T-helper 2 cell treated with Interferon-gamma antibody and Interleukin-4, amounts not matched to agents 100 ng/mL and 5 ng/mL, for 36 hours (primary cell): ENCODE data around the gene C20orf96. TPM values are rescaled to one million over a fixed set of nuclear protein-coding genes. Genes with fewer than 3 reads are reported as not detected.

Experiments used
- intact Hi-C: fragments of 100-400 bp; cut with micrococcal nuclease; formaldehyde crosslinking; loops from one replicate; pipeline ENCODE4 v1.15.1; 2023
- total RNA-seq: library from RNA; stranded (reverse); gene quantifications from 2 replicates; pipeline ENCODE4 v1.2.3, GENCODE V29; 2022

The C20orf96 gene
- total RNA-seq, 1 donor from 2014 or later, result 6.8 TPM

- intact Hi-C loops, result no loop called here
Observed at GRCh38 chr20:313402-313801, 22.9 kb upstream of the C20orf96 start.

GRCh38 chr20:312866-313265, 22.3 kb upstream of the C20orf96 start:
- intact Hi-C loops, result no loop called here

- intact Hi-C loops, result no loop called here
Observed at GRCh38 chr20:312067-312466, 21.5 kb upstream of the C20orf96 start.

- intact Hi-C loops, result no loop called here
Observed at GRCh38 chr20:311609-312008, 21.1 kb upstream of the C20orf96 start.

GRCh38 chr20:310645-311044, 20.1 kb upstream of the C20orf96 start:
- intact Hi-C loops, result loop anchor here (1.0 kb wide), 2 partner anchors 14 to 20 kb away; partner anchors contain the start of gene C20orf96

- intact Hi-C loops, result loop anchor here (1.0 kb wide), 3 partner anchors 12 to 20 kb away; partner anchors contain the start of gene C20orf96
Observed at GRCh38 chr20:309841-310644, 19.5 kb upstream of the C20orf96 start.

- intact Hi-C loops, result loop anchor here (1.0 kb wide), 1 partner anchor 11 kb away; no protein-coding TSS in a partner anchor
Observed at GRCh38 chr20:309306-309840, 18.8 kb upstream of the C20orf96 start.

- intact Hi-C loops, result loop anchor here (1.0 kb wide), 1 partner anchor 10 kb away; no protein-coding TSS in a partner anchor
Observed at GRCh38 chr20:308427-309038, 18.0 kb upstream of the C20orf96 start.

GRCh38 chr20:305745-306144, 15.2 kb upstream of the C20orf96 start:
- intact Hi-C loops, result no loop called here

- intact Hi-C loops, result no loop called here
Observed at GRCh38 chr20:301886-302848, 11.6 kb upstream of the C20orf96 start.

- intact Hi-C loops, result no loop called here
Observed at GRCh38 chr20:300345-300990, 9.9 kb upstream of the C20orf96 start.

GRCh38 chr20:298776-299391, 8.3 kb upstream of the C20orf96 start:
- intact Hi-C loops, result loop anchor here (1.0 kb wide), 3 partner anchors 9 to 163 kb away; partner anchors contain the start of genes C20orf96 and TBC1D20

- intact Hi-C loops, result loop anchor here (1.0 to 2.0 kb wide), 5 partner anchors 8 to 245 kb away; partner anchors contain the start of genes C20orf96, CSNK2A1, SOX12 and TBC1D20
Observed at GRCh38 chr20:297925-298775, 7.6 kb upstream of the C20orf96 start.

- intact Hi-C loops, result loop anchor here (1.0 to 2.0 kb wide), 2 partner anchors 28 to 245 kb away; partner anchors contain the start of genes CSNK2A1 and SOX12
Observed at GRCh38 chr20:297098-297924, 6.8 kb upstream of the C20orf96 start, which contains the start of gene ZCCHC3. TSS of gene ZCCHC3 (plus strand) at chr20:297570. CDS start at chr20:297587, 17 bp downstream.

- intact Hi-C loops, result loop anchor here (2.0 kb wide), 1 partner anchor 247 kb away; the partner anchor contains the start of gene CSNK2A1
Observed at GRCh38 chr20:295804-296203, 5.3 kb upstream of the C20orf96 start.

- intact Hi-C loops, result no loop called here
Observed at GRCh38 chr20:294602-295001, 4.1 kb upstream of the C20orf96 start.

- intact Hi-C loops, result loop anchor here (1.0 kb wide), 3 partner anchors 9 to 36 kb away; partner anchors contain the start of gene SOX12
Observed at GRCh38 chr20:289693-290083, 862 bp downstream of the C20orf96 start.
